ENCODE results near the gene SLU7.

The SLU7 gene

DNA sequence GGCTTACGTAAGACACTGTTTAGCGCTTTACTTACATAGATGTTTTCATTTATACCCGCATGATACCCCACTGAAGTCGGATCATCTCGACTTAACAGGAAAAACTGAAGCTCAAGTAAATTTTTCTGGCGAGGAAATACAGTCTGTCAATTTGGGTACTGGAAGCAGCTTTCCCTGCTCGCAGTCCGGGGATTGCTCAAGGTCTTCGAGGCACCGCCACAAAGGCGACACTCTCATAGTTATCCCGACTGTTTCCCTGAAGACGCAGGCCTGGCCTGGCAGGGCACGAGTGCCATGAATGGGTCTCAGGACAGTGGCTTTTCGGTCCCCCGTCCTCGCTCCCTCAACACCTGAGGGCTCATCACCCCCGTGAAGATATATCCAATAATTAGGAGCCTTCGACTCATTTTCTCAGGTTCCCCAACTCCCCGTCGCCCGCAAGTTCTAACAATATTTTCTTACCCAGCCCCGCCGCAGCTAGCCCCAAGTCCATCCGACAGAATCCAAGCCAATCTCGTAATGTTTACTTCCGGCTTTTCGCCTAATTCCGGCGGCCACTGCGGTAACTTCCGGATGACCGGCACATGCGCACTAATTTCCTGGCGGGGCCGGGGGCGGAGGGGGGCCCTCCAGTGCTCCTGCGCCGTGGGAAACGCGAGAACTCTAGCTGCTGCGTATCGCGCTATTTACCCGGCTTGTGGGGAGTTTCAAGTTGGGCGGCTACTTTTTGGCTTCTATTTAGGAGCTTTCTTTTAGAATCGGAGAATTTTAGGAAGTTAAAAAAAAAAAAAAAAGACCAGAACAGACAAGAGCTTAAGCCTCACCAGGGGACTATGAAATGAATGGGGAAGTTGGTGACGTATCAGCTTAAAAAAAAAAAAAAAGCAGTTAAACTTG lies at the start of gene SLU7:
SLU7 (minus strand) TSS at position 521 of the 897 bp plus-strand sequence. CDS start 3,787 bp downstream, outside the sequence.
- peak; percentile 87 for DNase-seq (ENCODE audit: low read depth, low spot score)

- DNase-seq (ENCODE audit: low read depth, low spot score), result no peak
Measured at GRCh38 chr5:160468363-160468975, 49.6 kb upstream of the SLU7 start.

DNA sequence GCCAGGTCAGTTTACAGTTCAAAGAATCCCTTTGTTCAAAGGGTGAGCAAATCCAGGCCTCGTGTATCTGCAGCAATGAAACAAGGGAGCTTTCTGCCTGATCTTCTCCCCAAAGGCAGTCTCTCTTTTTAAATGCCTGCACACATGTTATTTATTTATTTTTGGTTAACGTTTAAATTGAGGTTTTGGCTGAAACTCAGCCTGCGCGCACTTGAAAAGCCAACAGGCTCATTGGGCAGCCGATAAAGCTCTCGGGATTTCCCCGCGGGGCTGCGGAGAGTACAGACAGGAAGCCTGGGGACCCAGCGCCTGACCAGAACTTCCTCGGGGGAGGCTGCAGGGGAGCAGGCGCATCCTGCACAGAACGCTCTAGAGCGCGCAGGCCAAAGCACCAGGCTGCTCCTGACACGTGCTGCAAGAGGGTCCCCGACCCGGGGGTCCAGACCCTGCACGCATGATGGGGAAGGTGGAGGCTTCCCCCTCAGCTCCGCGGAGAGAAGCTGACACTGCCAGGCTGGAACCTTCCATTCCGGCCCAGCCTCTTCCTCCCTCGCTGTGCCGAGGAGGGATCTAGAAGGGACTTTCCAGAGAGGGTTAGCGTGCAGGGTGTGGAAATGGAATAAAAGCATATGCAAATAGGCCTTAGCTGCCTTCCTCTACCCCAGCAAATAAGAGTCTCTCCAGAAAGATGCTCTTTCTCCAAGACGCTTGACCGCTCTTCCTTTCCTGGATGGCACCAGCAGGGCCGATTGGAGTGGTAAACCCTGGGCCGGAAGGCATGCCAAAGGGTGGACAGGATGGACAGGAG lies 48.9 kb upstream of the SLU7 start:
- no peak for DNase-seq (ENCODE audit: low read depth, low spot score)

DNA sequence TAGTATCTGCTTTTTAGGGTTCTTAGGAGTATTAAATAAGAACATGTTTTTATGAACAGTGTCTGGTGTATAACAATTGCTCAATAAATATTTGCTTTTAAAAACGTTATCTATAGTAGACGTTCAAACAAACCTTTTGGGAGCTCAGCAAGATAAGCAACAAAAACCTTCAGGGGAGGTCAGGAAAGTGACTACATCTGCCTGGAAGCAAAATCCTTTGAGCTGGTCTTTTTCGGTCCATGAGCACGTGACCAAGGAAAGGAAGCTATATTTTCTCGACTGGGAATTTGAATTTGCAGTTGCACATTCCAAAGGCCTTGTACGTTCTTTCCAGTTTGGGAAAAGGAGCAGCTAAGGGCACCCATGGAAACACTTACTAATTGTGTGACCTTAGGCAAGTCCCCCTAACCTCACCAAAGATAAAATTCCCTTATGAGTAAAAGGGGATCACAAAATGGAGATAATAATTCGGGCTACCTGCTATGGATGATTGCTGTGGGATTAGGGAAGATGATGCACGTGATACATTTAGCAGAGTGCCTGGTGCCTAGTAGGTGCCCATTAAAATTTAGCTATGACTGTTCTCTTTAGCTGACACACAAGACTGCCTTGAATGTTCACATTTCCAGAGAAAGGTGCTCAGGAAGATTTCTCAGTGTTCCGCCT lies 48.1 kb upstream of the SLU7 start:
- DNase-seq (ENCODE audit: low read depth, low spot score), result no peak

- DNase-seq (ENCODE audit: low read depth, low spot score), result no peak
Measured at GRCh38 chr5:160466116-160466515, 47.2 kb upstream of the SLU7 start.

DNA sequence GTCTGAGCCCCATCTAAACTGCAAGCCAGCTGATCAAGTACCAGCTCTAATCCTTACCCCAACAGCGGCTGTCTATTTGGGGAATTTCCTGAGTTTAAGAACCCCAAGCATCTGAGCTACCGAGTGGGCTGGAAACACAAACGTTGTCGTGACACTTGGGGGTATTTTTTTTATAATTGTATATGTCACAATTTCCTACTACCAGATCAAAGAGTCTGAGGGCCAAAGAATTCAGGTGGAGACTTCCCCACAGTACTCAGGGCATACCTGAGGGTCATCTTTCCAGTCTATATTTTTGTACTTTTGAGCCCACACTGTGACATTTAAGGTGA lies 45.6 kb upstream of the SLU7 start:
- no peak for DNase-seq (ENCODE audit: low read depth, low spot score)

- no peak for DNase-seq (ENCODE audit: low read depth, low spot score)
Measured at GRCh38 chr5:160463740-160464465, 45.0 kb upstream of the SLU7 start.

GRCh38 chr5:160463227-160463626 lies 44.3 kb upstream of the SLU7 start:
- DNase-seq (ENCODE audit: low read depth, low spot score), result no peak

GRCh38 chr5:160462167-160462566 lies 43.3 kb upstream of the SLU7 start:
- no peak for DNase-seq (ENCODE audit: low read depth, low spot score)

- no peak for DNase-seq (ENCODE audit: low read depth, low spot score)
Measured at GRCh38 chr5:160461378-160461777, 42.5 kb upstream of the SLU7 start.

- no peak for DNase-seq (ENCODE audit: low read depth, low spot score)
Measured at GRCh38 chr5:160460377-160461049, 41.6 kb upstream of the SLU7 start.

GRCh38 chr5:160458806-160459800 lies 40.2 kb upstream of the SLU7 start:
- DNase-seq (ENCODE audit: low read depth, low spot score), result no peak

DNA sequence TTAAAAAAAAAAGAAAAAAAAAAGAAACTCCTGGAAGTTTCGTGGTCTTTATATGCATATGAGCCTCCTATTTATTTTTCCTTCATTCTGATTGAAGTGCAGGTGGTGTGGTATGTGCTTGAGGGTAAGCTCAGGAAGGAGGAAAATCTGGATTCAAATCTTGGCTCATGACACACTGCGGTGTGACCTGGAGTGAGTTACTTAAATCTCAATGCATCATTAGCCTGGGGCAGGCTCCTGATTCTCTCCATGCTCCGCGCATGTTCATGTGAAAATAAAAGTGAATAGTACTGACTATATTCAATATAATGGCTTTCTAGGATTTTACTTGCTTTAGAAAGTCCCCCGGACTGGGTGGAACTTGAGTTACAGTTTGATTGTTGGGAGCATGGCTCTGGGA lies 38.4 kb upstream of the SLU7 start:
- no peak for DNase-seq (ENCODE audit: low read depth, low spot score)

DNA sequence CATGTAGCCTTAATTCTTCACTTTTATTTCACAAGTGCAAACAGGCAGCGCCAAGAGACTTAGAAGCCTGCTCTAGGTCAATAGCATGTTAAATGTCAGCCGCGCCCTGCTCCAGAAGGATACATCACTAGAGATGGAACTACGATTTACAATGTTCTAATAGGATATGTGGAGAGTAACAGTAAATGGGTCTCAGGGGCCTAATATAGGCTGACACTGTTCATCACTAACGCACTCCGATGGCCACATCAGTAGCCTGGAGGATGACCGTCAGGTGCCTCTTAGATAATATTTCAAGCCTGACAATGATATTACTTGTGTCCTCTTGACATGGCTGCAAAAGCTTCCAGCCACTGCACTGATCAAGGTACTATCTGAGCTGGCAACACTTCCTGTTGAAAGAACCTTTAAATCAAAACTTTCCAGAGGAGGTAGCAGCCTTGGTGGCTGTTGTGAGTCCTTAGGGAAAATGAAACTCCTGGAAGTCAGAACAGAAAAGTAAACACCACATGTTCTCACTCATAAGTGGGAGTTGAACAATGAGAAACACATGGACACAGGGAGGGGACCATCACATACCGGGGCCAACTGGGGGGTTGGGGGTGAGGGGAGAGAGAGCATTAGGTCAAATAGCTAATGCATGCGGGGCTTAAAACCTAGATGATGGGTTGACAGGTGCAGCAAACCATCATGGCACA lies 37.7 kb upstream of the SLU7 start:
- DNase-seq (ENCODE audit: low read depth, low spot score), result no peak

- DNase-seq (ENCODE audit: low read depth, low spot score), result no peak
Measured at GRCh38 chr5:160455600-160455999, 36.7 kb upstream of the SLU7 start.

- no peak for DNase-seq (ENCODE audit: low read depth, low spot score)
Measured at GRCh38 chr5:160453751-160454150, 34.9 kb upstream of the SLU7 start.

DNA sequence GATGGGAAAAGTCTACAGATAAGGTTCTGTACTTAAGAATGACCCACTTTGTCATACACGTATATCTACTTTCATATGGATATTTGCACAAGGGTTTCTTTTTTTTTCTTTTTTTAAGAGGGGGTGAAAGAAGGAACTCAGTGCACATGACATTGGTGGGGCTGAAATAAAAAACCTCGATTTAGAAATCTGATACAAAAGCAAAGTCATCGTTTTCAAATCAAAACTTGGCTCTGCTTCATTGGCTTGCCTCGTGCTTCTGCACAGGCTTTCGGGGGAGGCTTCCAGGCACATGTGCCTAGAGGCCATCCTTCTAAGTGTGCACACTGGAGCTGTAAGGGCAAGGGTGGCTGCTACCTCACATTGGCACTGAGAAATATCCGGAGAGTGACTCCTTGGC lies 33.9 kb upstream of the SLU7 start:
- no peak for DNase-seq (ENCODE audit: low read depth, low spot score)

- no peak for DNase-seq (ENCODE audit: low read depth, low spot score)
Measured at GRCh38 chr5:160452036-160452435, 33.2 kb upstream of the SLU7 start.

DNA sequence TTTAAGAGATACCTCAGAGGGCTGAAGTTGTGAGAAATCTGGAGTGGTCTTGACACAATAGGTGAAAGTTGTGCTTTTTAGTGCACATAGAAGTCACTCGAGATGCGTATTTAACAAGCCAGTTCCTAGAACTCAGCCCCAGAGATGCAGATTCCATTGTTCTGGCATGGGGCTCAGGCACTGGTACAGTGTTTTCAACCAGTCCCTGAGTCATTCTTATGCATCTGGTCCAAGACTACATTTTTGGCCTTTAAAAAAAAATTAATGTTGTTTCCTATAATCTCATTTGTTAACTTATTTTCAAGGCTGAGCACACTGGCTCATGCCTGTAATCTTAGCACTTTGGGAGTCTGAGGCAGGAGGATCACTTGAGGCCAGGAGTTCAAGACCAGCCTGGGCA lies 32.4 kb upstream of the SLU7 start:
- DNase-seq (ENCODE audit: low read depth, low spot score), result no peak
